ENCODE measurements around the gene KIAA1217. TPM values are rescaled to one million over a fixed set of nuclear protein-coding genes. Genes with fewer than 3 reads are reported as not detected.

Gene KIAA1217, protein sequence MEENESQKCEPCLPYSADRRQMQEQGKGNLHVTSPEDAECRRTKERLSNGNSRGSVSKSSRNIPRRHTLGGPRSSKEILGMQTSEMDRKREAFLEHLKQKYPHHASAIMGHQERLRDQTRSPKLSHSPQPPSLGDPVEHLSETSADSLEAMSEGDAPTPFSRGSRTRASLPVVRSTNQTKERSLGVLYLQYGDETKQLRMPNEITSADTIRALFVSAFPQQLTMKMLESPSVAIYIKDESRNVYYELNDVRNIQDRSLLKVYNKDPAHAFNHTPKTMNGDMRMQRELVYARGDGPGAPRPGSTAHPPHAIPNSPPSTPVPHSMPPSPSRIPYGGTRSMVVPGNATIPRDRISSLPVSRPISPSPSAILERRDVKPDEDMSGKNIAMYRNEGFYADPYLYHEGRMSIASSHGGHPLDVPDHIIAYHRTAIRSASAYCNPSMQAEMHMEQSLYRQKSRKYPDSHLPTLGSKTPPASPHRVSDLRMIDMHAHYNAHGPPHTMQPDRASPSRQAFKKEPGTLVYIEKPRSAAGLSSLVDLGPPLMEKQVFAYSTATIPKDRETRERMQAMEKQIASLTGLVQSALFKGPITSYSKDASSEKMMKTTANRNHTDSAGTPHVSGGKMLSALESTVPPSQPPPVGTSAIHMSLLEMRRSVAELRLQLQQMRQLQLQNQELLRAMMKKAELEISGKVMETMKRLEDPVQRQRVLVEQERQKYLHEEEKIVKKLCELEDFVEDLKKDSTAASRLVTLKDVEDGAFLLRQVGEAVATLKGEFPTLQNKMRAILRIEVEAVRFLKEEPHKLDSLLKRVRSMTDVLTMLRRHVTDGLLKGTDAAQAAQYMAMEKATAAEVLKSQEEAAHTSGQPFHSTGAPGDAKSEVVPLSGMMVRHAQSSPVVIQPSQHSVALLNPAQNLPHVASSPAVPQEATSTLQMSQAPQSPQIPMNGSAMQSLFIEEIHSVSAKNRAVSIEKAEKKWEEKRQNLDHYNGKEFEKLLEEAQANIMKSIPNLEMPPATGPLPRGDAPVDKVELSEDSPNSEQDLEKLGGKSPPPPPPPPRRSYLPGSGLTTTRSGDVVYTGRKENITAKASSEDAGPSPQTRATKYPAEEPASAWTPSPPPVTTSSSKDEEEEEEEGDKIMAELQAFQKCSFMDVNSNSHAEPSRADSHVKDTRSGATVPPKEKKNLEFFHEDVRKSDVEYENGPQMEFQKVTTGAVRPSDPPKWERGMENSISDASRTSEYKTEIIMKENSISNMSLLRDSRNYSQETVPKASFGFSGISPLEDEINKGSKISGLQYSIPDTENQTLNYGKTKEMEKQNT (N-terminal part only)
- polyA plus RNA-seq (0.20 and 0.22 TPM in 2 replicates), polyA minus RNA-seq (0.73 and 4.3 TPM in 2 replicates)

DNA sequence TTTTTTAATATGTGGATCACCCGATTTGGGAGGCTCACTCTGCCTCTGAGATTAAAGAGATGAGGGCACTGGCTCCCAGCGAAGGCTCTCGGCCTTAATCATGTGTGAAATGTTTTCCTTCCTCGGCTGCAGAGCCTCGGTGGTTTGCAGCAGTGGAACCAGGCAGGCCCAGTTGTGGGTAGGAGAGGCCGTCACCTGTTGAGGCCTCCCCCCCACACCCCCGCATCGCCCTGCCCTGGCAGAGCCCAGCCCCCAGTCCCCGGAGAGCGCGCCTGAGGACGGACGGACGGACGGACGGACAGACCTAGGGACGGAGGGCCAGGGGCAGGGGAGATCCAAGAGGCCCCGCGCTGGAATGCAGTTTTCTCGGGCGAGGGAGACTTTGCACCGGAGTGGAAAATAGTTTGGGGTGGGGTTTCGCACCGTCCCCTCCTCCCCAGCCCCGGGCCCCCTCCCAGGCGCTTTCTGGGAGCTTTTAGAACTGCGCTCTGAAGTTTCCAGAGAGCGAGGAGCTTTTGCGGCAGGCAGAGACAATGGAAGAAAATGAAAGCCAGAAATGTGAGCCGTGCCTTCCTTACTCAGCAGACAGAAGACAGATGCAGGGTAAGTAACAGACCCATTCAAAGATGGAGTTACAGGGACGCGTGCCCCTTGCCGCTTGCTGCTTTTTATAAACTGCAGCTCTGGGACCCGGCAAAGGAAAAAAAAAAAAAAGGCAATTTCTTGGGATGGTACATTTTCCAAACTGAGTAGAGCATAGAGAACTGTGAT is at the start of gene KIAA1217:
Gene KIAA1217, plus strand, starts transcription at position 478 of the 771 bp plus-strand sequence. Its CDS starts 56 bp downstream, at position 534.
- Histone ChIP-seq H3K4me2 (ENCODE audit: low read length) (peak within 1 kb of the TSS; percentile 12), H3K9me2 (ENCODE audit: insufficient read depth, low read length) (no peaks in the 10 kb centered on the region), H3K9ac (ENCODE audit: low read length) (peak within 1 kb of the TSS; percentile 3), H3K27me3 (ENCODE audit: insufficient read depth, low read depth, low read length) (no peaks in the 10 kb centered on the region), H3F3A (ENCODE audit: insufficient read depth, low read length, poor library complexity, severe bottlenecking) (no peaks in the 10 kb centered on the region), H3K9me3 (ENCODE audit: low read length) (no peaks in the 10 kb centered on the region), H3K79me2 (replicated peaks; ENCODE audit: insufficient read depth, low read length) (no peaks in the 10 kb centered on the region), H3K27ac (ENCODE audit: low read length) (no peak within 1 kb of the TSS), H3K4me3 (ENCODE audit: low read length) (peak within 1 kb of the TSS; percentile 58), H3K36me3 (ENCODE audit: insufficient read depth, low read length) (no peaks in the 10 kb centered on the region), H4K20me1 (ENCODE audit: insufficient read depth) (no peaks in the 10 kb centered on the region), H2AFZ (ENCODE audit: low read depth, low read length) (no peak within 1 kb of the TSS)
- peak; percentile 21 for TF ChIP-seq SMC3 (conservative IDR thresholded peaks at IDR 0.05; ENCODE audit: poor library complexity)
- no peak for TF ChIP-seq TAF1 (IDR thresholded peaks at IDR 0.05; ENCODE audit: low read depth)

DNA sequence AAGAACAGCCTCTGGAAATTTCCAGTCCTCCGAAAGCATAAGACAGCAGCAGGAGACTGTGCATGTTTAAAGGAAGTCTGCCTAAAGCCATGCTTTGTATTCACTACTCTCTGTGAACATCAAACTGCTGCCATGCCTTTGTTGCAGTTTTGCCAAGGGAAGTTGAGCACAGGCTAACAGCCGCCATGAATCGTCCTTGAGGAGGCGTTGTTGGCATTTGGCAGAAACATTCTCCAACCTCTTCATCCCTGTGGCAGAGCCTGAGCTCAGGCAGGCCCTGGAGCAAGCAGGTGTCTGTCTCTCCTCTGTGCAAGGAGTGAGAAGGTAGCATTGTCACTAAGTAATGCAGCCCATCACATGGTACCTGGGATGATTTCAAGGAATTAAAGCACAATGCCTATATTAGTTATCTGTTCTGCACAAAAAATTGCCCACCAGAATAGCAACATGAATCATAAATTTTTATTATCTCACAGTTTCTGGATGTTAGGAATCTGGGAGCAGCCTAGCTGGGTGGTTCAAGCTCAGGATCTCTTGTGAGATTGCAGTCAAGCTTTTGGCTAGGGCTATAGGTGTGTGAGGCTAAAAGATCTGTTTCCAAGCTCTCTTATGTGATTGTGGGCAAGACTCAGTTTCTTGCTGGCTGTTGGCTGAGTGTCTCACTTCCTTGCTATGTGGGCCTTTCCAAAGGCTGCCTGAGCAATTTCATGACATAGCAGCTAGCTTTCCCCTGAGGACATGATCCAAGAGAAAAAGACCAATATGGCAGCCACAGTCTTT is 46.5 kb upstream of the KIAA1217 start:
- H3K27ac ChIP-seq (ENCODE audit: low read length) = no peak overlapping the region
- no peak overlapping the region for H3K4me3 ChIP-seq (ENCODE audit: low read length)
- H3K9ac ChIP-seq (ENCODE audit: low read length) = no peak overlapping the region
- H3K79me2 ChIP-seq (replicated peaks; ENCODE audit: insufficient read depth, low read length) = no peaks in the 10 kb centered on the region
- no peak overlapping the region for H3K4me2 ChIP-seq (ENCODE audit: low read length)
- no peaks in the 10 kb centered on the region for H3K27me3 ChIP-seq (ENCODE audit: insufficient read depth, low read depth, low read length)
- H3F3A ChIP-seq (ENCODE audit: insufficient read depth, low read length, poor library complexity, severe bottlenecking) = no peaks in the 10 kb centered on the region
- TF ChIP-seq RAD21 (conservative IDR thresholded peaks at IDR 0.05) (no peak), EZH2 (IDR thresholded peaks at IDR 0.05; ENCODE audit: borderline replicate concordance, insufficient read depth, low read length, poor library complexity, severe bottlenecking) (no peak)
- TF ChIP-seq, protein P1, sequence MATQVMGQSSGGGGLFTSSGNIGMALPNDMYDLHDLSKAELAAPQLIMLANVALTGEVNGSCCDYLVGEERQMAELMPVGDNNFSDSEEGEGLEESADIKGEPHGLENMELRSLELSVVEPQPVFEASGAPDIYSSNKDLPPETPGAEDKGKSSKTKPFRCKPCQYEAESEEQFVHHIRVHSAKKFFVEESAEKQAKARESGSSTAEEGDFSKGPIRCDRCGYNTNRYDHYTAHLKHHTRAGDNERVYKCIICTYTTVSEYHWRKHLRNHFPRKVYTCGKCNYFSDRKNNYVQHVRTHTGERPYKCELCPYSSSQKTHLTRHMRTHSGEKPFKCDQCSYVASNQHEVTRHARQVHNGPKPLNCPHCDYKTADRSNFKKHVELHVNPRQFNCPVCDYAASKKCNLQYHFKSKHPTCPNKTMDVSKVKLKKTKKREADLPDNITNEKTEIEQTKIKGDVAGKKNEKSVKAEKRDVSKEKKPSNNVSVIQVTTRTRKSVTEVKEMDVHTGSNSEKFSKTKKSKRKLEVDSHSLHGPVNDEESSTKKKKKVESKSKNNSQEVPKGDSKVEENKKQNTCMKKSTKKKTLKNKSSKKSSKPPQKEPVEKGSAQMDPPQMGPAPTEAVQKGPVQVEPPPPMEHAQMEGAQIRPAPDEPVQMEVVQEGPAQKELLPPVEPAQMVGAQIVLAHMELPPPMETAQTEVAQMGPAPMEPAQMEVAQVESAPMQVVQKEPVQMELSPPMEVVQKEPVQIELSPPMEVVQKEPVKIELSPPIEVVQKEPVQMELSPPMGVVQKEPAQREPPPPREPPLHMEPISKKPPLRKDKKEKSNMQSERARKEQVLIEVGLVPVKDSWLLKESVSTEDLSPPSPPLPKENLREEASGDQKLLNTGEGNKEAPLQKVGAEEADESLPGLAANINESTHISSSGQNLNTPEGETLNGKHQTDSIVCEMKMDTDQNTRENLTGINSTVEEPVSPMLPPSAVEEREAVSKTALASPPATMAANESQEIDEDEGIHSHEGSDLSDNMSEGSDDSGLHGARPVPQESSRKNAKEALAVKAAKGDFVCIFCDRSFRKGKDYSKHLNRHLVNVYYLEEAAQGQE (IDR thresholded peaks at IDR 0.05; ENCODE audit: borderline replicate concordance) = no peak
- H3K9me3 ChIP-seq (ENCODE audit: low read length) = no peaks in the 10 kb centered on the region
- no peaks in the 10 kb centered on the region for H3K9me2 ChIP-seq (ENCODE audit: insufficient read depth, low read length)
- no peaks in the 10 kb centered on the region for H3K36me3 ChIP-seq (ENCODE audit: insufficient read depth, low read length)
- H4K20me1 ChIP-seq (ENCODE audit: insufficient read depth) = no peaks in the 10 kb centered on the region
- no peak overlapping the region for H2AFZ ChIP-seq (ENCODE audit: low read depth, low read length)
